GM18517 (cell line): ENCODE measurements around the gene ACTA1.
"Not testable (repeated sequence)": the region's sequence is repeated elsewhere in the genome, so short reads cannot be mapped to it uniquely, and the experiment has no call there.

Experiments
- ATAC-seq: cut with Tn5 transposase; IDR thresholded peaks from one replicate; pipeline ENCODE4 v1.9.1; 2021; ENCODE audit warnings: mild to moderate bottlenecking, moderate library complexity; ENCODE audit not compliant: unreplicated experiment

The ACTA1 gene

GRCh38 chr1:229409616-229410369 is 24.1 kb downstream of the ACTA1 start:
- no peak for ATAC-seq

GRCh38 chr1:229408458-229409037 is 25.3 kb downstream of the ACTA1 start:
- ATAC-seq = no peak

- ATAC-seq = no peak
Measured at GRCh38 chr1:229407206-229408026, 26.5 kb downstream of the ACTA1 start.

- no peak for ATAC-seq
Measured at GRCh38 chr1:229406798-229407197, 27.1 kb downstream of the ACTA1 start.

GRCh38 chr1:229403573-229403972 is 30.3 kb downstream of the ACTA1 start:
- no peak for ATAC-seq

GRCh38 chr1:229402993-229403392 is 30.9 kb downstream of the ACTA1 start:
- ATAC-seq = no peak

- ATAC-seq = not testable (repeated sequence)
Measured at GRCh38 chr1:229402329-229402728, 31.6 kb downstream of the ACTA1 start.

GRCh38 chr1:229397762-229398161 is 36.1 kb downstream of the ACTA1 start:
- ATAC-seq = no peak

GRCh38 chr1:229396585-229397206 is 37.2 kb downstream of the ACTA1 start:
- no peak for ATAC-seq

- not testable (repeated sequence) for ATAC-seq
Measured at GRCh38 chr1:229394517-229394916, 39.4 kb downstream of the ACTA1 start.

- no peak for ATAC-seq
Measured at GRCh38 chr1:229392936-229393335, 41.0 kb downstream of the ACTA1 start.

- ATAC-seq = no peak
Measured at GRCh38 chr1:229390130-229390529, 43.8 kb downstream of the ACTA1 start.

- ATAC-seq = no peak
Measured at GRCh38 chr1:229388897-229389580, 44.9 kb downstream of the ACTA1 start.

- no peak for ATAC-seq
Measured at GRCh38 chr1:229385853-229386456, 47.9 kb downstream of the ACTA1 start.

GRCh38 chr1:229384822-229385221 is 49.1 kb downstream of the ACTA1 start:
- no peak for ATAC-seq

GRCh38 chr1:229383961-229384360 is 49.9 kb downstream of the ACTA1 start:
- no peak for ATAC-seq

GRCh38 chr1:229383188-229383587 is 50.7 kb downstream of the ACTA1 start:
- ATAC-seq = no peak
